Esophagus muscularis mucosa (tissue), 3 donors: ENCODE measurements around the gene SETD4.

Experiments
- POLR2A ChIP-seq: fragments of 450-650 bp; IDR thresholded peaks from one replicate; pipeline ENCODE4 v1.6.1; 2017; ENCODE audit warnings: antibody characterized with exemption, moderate library complexity, mild to moderate bottlenecking, low read depth
- POLR2AphosphoS5 ChIP-seq, 2 donors: sonication (generic); formaldehyde crosslinking; IDR thresholded peaks; one replicate each; pipeline ENCODE4 v1.6.1; 2017; ENCODE audit warnings: antibody characterized with exemption in 2 of 2
- TF ChIP-seq, protein P1 (sequence below), 3 experiments: fragments of 200-600 bp in 2 of 3; fragments of 450-650 bp in 1 of 3; sonication (generic) in 2 of 3; IDR thresholded peaks; one replicate each; pipeline ENCODE4 v1.5.1; 2017 to 2019; ENCODE audit warnings: antibody characterized with exemption in 3 of 3, mild to moderate bottlenecking in 2 of 3, moderate library complexity in 1 of 3

DNA sequence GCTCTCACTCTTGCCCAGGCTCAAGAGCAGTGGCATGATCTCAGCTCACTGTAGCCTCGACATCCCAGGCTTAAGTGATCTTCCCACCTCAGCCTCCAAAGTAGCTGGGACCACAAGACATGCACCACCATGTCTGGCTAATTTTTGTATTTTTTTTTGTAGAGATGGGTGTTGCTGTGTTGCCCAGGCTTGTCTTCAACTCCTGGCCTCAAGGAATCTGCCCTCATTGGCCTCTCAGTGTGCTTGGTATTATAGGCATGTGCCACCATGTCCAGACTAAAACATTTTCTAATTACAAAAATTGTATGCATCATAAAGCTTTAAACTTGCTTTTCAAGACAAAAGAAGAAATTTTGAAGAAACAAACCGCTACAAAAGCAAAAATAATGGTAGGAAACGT, 29.6 kb upstream of the SETD4 start:
- no peak for TF ChIP-seq POLR2A
- TF ChIP-seq, protein P1, sequence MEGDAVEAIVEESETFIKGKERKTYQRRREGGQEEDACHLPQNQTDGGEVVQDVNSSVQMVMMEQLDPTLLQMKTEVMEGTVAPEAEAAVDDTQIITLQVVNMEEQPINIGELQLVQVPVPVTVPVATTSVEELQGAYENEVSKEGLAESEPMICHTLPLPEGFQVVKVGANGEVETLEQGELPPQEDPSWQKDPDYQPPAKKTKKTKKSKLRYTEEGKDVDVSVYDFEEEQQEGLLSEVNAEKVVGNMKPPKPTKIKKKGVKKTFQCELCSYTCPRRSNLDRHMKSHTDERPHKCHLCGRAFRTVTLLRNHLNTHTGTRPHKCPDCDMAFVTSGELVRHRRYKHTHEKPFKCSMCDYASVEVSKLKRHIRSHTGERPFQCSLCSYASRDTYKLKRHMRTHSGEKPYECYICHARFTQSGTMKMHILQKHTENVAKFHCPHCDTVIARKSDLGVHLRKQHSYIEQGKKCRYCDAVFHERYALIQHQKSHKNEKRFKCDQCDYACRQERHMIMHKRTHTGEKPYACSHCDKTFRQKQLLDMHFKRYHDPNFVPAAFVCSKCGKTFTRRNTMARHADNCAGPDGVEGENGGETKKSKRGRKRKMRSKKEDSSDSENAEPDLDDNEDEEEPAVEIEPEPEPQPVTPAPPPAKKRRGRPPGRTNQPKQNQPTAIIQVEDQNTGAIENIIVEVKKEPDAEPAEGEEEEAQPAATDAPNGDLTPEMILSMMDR (IDR thresholded peaks at IDR 0.05), result no peak
- TF ChIP-seq POLR2AphosphoS5 (IDR thresholded peaks at IDR 0.05), result no peak
